Measurements from ENCODE around the gene DDX6. TPM values are rescaled to one million over a fixed set of nuclear protein-coding genes. Genes with fewer than 3 reads are reported as not detected.
A peak's percentile ranks its signal among the peaks of the same experiment; 100 is the strongest.
"Not testable (repeated sequence)": the region's sequence is repeated elsewhere in the genome, so short reads cannot be mapped to it uniquely, and the experiment has no call there.

Gene DDX6
- total RNA-seq, 1 experiment from 2014 or later: 45.2 TPM

- no peak for DNase-seq (ENCODE audit: low read depth)
Observed at GRCh38 chr11:118742304-118742703, 48.7 kb downstream of the DDX6 start.

- DNase-seq (ENCODE audit: low read depth): no peak
Observed at GRCh38 chr11:118740892-118741291, 50.1 kb downstream of the DDX6 start.

- no peak for DNase-seq (ENCODE audit: low read depth)
Observed at GRCh38 chr11:118735203-118735602, 55.8 kb downstream of the DDX6 start.

- no peak for DNase-seq (ENCODE audit: low read depth)
Observed at GRCh38 chr11:118734031-118734430, 56.9 kb downstream of the DDX6 start.

GRCh38 chr11:118729753-118730152 lies 61.2 kb downstream of the DDX6 start:
- DNase-seq (ENCODE audit: low read depth): not testable (repeated sequence)

GRCh38 chr11:118728112-118728511 lies 62.9 kb downstream of the DDX6 start:
- DNase-seq (ENCODE audit: low read depth): not testable (repeated sequence)

- DNase-seq (ENCODE audit: low read depth): not testable (repeated sequence)
Observed at GRCh38 chr11:118727721-118728066, 63.3 kb downstream of the DDX6 start.

- DNase-seq (ENCODE audit: low read depth): not testable (repeated sequence)
Observed at GRCh38 chr11:118727001-118727720, 63.8 kb downstream of the DDX6 start.

- DNase-seq (ENCODE audit: low read depth): not testable (repeated sequence)
Observed at GRCh38 chr11:118721478-118722015, 69.4 kb downstream of the DDX6 start.

GRCh38 chr11:118720740-118721139 lies 70.2 kb downstream of the DDX6 start:
- not testable (repeated sequence) for DNase-seq (ENCODE audit: low read depth)

- DNase-seq (ENCODE audit: low read depth): not testable (repeated sequence)
Observed at GRCh38 chr11:118720078-118720477, 70.9 kb downstream of the DDX6 start.

- DNase-seq (ENCODE audit: low read depth): not testable (repeated sequence)
Observed at GRCh38 chr11:118718562-118718961, 72.4 kb downstream of the DDX6 start.

- DNase-seq (ENCODE audit: low read depth): not testable (repeated sequence)
Observed at GRCh38 chr11:118717733-118718132, 73.2 kb downstream of the DDX6 start.

GRCh38 chr11:118717221-118717620 lies 73.7 kb downstream of the DDX6 start:
- not testable (repeated sequence) for DNase-seq (ENCODE audit: low read depth)

- no peak for DNase-seq (ENCODE audit: low read depth)
Observed at GRCh38 chr11:118715837-118716260, 75.1 kb downstream of the DDX6 start.

- no peak for DNase-seq (ENCODE audit: low read depth)
Observed at GRCh38 chr11:118715245-118715831, 75.6 kb downstream of the DDX6 start.

- DNase-seq (ENCODE audit: low read depth): no peak
Observed at GRCh38 chr11:118714816-118715215, 76.1 kb downstream of the DDX6 start.

- DNase-seq (ENCODE audit: low read depth): not testable (repeated sequence)
Observed at GRCh38 chr11:118714416-118714815, 76.5 kb downstream of the DDX6 start.

GRCh38 chr11:118708296-118708695 lies 82.7 kb downstream of the DDX6 start:
- DNase-seq (ENCODE audit: low read depth): no peak

GRCh38 chr11:118706546-118706825 lies 84.5 kb downstream of the DDX6 start:
- DNase-seq (ENCODE audit: low read depth): no peak

GRCh38 chr11:118705791-118706545 lies 85.0 kb downstream of the DDX6 start:
- peak; percentile 57 for DNase-seq (ENCODE audit: low read depth)

- DNase-seq (ENCODE audit: low read depth): peak; percentile 89
Observed at GRCh38 chr11:118705111-118705741, 85.7 kb downstream of the DDX6 start.
